HG02798 (cell line): ENCODE results near the gene ANKMY1.
"Not testable (repeated sequence)": the region's sequence is repeated elsewhere in the genome, so short reads cannot be mapped to it uniquely, and the experiment has no call there.

Experiments
- ATAC-seq: cut with Tn5 transposase; IDR thresholded peaks from one replicate; pipeline ENCODE4 v1.9.1; 2021; ENCODE audit warnings: mild to moderate bottlenecking; ENCODE audit not compliant: unreplicated experiment, poor library complexity

The ANKMY1 gene

DNA sequence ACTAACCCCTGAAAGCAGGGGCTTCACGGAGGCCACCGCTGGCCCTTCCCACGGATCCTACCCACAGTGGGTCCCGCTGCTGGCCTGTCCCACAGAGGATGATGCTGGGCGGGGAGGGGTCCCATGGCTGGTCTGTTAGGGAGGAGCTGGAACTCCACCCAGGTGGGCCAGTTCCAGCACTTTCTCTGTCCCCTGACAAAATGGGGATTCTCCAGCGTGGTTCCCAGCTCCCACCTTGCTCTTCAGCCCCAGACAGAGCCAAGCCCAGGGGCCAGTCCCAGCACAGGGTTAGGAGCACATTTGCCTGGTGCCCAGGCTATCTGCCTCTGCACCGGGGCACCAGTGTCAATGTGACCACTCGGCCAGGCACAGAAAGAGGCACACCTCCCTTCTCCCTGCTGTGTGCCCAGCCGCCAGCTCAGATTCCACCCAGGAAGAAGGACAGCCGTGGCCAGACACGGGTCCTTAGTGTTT, 50.0 kb downstream of the ANKMY1 start:
- no peak for ATAC-seq

DNA sequence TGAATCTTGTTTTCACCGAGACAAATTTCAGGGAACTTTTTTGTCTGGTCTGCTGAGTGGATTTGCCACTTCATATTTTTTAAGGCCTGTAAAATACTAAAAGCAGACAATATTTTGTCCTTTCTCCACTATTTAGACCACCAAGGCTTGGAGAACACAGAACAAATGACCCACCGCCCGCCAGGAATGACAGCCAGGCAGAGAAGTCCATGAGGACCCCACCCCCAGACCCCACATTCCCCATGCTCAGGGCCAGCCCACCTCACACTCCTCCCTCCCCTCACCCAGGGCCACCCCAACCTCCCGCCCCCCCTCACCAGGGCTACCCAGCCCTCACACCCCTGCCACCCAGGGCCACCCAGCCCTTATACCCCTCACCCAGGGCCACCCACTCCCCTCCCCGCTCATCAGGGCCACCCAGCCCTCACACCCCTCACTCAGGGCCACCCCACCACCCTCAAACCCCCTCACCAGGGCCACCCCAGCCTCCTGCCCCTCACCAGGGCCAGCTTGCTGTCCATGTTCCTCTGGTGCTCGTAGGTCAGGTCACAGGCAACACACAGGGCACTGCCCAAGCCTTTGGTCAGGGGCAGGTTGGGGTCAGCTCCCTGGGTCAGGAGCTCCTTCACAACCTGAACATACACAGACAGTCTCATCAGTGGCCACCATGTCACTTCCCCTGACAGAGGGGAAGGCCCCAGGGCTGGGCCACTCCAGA, 50.6 kb downstream of the ANKMY1 start:
- no peak for ATAC-seq

DNA sequence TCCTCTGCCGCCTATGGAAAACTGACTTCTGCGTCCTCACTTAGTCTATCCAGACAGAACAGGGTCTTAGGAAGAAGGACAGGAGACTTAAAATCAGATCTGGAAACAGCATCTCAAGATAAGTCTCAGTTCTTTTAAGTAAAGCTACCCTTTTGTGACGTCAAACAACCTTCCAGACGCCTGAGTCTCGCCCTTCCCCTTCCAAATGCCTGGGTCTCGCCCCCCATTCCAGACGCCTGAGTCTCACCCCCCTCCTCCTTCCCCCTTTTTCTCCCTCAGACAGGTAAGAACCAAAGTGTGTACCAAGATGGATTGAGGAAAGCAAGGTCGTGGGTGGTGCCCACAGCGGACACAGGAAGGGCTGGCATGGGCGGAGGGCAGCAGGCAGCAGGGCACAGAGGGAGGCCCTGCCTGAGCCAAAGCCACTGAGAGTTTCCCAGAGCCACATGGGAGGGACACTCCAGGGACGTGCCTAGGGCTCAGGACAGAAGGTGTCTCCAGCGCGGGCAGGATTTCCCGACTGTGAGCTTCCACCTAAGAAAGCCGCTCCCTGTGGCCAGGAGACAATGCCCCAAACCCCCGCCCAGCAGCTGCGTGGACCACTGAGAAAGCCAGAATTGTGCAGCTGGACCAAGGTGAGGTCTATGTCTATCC, 51.3 kb downstream of the ANKMY1 start:
- no peak for ATAC-seq

DNA sequence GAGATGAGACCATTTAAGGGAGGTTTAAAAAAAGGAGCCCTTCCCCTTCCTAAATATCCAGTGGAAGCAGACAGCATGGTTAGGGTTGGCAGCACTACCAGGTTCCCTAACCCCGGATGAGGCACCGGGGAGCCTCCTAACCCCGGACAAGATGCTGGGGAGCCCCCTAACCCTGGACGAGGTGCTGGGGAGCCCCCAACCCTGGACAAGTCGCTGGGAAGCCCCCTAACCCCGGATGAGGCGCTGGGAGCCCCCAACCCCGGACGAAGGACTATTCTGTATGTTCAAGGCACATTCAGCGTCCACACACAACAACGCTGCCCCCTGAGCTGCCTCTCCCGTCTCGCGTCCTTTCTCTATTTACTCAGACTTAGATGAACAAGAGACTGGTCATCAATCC, 51.9 kb downstream of the ANKMY1 start:
- ATAC-seq: no peak

DNA sequence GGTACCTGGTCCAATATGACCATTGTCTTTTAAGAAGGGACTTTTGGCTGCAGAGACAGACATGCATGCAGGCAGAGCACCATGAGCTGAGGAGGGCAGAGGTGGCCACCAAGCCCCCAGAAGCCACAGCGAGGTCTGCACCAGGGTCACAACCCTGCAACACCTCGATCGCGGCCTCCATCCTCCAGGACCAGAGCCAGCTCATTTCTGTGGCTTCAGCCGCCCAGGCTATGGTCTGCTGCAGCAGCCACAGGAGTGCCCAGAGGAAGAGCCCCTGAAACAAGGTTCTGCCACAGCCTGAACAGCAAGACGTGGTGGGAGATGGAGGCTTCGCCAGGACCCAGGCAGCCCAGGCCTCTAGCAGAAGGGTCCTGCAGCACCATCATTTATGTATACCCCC, 53.9 kb downstream of the ANKMY1 start:
- ATAC-seq: no peak

DNA sequence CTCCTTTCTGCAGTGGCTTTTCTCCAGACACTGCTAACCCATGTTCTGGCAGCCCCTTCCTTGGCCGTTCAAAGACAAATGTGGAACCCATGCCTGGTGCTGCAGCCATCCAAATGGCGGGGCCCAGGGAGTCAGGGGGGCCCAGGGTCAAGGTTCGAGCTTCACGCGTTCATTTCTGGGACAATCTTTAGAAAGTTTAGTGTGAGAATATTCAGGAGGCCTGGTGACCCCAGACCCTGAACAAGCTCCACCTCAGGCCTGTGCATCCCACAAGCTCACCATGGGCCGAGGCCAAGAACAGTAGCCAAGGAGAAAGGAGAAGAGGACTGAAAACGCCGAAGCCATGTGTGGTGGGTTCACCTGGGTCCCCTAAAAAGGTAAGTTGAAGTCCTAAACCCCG, 54.4 kb downstream of the ANKMY1 start:
- ATAC-seq: no peak

DNA sequence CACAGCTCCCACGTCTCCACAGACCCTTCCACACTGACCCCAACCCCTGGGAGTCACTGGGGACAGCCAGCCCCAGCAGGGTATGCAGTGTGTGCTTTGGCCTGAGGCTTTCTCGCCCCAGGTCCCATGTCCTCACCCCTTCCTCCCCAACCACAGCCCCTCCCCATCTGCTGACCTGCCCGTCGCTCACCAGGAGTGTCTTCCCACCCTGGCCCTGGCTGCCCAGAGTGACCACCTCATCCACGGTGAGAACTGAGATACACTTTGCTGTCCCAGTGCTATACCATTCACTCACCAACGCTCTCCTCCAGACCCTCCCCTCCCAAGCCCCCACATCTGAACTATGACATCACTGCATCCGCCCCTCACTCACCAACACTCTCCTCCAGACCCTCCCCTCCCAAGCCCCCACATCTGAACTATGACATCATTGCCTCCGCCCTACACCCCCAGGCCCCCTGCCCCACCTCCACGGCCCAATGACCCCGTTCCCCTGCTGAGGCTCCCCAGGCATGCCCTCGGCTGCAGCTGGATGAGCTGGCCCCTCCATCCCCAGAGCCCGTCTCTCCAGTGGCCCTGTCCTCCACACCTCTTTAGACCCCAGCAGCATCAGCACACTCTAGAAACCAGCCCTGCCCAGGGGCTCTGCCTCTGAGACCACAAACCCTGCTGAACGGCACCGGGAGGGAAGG, 55.2 kb downstream of the ANKMY1 start:
- ATAC-seq: no peak

DNA sequence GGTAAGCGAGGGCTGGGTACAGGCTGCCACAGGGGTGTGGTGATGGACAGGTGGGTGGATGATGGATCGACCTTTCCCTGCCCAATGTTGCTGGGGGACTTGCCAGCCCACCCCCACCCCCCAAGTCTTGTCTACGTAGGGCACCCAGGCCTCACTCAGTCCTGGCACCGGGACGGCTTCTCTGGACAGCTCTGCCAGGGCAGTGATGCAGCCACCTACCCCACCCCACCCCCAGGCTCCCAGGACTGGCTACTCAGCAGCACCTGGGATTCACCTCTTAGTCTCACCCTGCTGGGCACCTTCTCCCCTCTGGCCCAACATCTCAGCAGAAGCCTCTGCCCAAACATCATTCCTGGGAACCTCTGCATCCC, 55.7 kb downstream of the ANKMY1 start:
- no peak for ATAC-seq

DNA sequence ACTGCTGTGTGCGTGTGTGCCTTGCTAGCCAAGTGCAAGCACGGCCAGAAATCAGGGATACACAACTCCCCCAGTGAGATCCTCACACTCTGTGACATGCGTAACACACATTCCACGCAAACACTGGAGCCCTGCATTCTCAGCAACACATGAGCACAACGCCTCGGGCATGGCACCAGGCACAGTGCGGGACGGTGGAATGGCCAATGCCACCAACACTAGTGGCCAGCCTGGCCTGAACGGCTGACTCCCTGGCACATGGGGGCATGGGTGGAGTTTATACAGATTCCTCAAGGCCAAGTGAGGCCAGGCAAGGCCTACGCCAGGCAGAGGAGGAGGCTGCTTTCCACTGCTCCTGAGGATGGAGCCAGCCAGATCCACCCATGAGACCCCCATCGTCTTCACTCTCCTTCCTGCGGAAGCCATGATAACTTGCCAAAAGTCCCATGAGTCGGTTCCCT, 56.2 kb downstream of the ANKMY1 start:
- no peak for ATAC-seq

DNA sequence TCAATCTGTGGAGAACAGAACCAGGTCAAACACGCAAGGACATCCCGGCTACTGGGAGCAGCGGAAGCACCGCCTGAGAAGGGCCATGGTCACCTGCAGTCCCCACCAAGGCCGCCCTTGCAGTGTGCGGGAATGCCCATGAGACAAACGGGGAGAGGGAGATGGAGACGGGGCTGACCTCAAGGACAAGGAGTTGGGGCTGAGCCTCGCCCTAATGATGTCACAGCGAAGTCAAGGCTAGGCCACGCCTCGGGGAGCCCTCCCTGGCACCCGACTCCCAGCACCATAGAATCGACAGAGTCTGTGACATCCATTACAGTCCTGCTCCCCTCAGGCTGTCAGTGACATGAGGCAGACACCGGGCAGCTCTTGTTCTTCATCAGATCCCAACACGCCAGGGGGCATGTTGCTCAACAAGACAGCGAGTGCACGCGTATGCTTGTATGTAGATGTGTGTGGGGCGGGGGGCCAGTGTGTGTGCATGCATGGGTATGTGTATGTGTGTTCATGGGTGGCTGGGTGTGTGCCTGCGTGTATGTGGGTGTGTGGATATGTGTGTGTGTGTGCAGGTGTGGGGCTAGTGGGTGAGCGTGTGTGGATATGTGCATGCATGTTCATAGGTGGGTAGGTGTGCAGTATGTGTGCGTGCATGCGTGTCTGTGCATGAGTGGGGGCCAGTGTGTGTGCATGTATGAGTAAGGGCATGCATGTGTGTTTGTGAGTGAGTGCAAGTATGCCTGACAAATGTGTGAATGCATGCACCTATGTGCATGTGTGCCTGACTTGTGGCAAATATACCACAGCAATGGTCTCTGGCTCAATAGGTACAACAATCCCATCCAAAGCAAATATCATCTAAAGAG, 57.0 kb downstream of the ANKMY1 start:
- no peak for ATAC-seq

DNA sequence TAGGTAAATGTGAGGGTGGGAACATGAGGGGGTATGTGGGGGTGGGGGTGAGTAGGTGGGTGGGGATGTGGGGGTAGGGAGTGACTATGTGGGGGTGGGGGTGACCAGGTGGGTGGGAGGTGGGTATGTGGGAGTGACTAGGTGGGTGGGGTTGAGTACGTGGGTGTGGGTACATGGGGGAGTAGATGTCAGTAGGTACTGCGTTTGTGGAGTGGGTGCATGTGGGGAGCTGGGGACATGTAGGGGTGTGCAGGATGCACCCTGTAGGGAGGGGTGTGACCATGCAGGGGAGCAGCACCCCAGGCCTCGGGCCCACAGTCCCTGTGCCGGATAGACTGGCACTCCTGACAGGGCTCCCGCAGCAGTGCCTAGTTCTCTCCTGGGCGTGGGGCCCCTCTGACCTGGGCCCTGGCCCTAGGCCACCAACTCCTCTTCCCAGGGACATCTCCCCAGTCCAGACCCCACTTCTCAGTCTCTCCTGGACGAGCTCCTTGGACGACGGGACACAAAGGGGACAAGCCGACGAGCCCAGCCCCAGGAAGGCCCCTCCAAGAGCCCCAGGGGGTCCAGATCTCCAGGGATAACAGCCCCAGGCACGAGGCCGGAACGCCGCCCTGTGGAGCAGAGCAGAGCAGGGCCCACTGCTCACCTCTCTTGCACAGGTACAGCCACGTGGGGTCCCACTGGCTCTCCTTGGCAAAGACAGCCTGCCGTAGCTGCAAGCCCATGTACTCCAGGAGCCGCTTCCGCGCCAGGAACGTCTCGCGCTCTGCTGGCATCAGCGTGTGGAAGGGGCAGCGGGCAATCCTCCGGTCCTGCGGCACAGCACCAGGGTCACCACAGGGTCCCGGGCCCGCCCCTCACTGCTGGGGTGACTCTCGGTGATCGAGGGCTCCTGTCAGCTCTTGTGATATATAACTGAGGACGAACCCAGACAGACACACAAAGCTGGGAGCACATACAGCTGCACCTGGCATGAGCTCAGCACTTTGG, 58.2 kb downstream of the ANKMY1 start:
- no peak for ATAC-seq

DNA sequence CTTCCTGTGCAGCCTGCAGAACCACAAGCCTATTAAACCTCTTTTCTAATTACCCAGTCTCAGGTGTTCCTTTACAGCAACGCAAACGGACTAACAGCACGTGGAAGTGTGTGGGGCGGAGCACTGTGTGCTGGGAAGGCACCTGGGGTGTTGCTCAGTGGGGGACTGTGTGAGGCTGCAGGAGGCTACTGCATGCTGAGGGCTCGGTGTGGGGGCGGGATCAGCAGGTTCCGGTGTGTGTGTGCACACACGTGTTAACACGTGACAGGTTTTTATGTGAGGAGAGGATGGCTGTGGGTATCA, 58.9 kb downstream of the ANKMY1 start:
- no peak for ATAC-seq

DNA sequence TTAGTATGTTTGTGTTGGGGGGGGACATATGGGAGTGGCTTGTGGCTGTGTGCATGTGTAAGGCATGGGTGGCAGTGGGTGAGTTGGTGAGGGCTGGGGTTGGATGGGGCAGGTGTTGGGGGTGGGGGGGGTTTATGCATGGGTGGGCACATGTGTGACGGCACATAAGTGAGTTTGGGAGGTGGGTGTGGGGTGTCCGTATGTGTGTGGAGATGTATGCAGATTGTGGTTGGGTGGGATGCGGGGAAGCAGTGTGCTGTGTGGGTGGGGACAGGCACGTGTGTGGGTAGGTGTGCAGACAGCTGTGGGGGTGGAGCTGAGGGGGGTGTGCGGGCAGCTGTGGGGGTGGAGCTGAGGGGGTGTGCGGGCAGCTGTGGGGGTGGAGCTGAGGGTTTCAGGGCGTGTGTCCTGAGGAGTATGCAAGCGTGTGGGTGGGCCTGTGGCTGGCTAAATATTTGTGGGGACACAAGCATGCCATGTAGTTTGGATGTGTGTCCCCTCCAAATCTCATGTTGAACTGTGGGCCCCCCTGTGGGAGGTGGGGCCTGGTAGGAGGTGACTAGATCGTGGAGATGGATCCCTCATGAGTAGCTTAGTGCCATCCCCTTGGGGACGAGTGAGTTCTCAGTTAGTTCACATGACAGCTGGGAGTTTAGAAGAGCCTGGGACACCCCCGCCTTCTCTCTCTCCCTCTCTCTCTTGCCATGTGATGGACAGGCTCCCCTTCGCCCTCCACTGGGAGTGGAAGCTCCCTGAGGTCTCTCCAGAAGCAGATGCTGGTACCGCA, 59.4 kb downstream of the ANKMY1 start:
- ATAC-seq: no peak

DNA sequence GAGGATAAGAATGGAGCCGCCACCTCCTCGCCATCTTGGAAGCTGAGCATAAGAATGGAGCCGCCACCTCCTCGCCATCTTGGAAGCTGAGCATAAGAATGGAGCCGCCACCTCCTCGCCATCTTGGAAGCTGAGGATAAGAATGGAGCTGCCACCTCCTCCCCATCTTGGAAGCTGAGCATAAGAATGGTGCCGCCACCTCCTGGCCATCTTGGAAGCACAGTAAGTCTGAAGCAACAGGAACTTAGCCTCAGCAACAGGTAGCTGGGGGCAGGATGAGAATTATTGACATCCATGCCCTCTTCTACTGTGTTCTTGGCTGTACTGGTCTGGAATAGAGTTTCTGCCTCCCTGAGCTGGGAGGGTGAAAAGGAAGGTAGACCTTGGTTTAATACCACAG, 60.7 kb downstream of the ANKMY1 start:
- not testable (repeated sequence) for ATAC-seq

DNA sequence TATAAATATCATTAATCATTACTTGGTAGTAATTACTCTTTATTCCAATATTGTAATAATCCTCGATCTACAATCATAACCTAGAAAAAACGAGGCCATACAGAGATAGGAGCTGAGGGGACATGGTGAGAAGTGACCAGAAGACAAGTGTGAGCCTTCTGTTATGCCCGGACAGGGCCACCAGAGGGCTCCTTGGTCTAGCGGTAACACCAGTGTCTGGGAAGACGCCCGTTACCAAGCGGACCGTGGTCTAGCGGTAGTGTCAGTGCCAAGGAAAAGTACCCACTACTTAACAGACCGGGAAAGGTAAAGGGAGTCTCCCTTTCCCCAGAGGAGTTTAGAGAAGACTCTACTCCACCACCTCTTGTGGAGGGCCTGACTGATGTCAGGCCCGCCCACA, 62.8 kb downstream of the ANKMY1 start:
- not testable (repeated sequence) for ATAC-seq

DNA sequence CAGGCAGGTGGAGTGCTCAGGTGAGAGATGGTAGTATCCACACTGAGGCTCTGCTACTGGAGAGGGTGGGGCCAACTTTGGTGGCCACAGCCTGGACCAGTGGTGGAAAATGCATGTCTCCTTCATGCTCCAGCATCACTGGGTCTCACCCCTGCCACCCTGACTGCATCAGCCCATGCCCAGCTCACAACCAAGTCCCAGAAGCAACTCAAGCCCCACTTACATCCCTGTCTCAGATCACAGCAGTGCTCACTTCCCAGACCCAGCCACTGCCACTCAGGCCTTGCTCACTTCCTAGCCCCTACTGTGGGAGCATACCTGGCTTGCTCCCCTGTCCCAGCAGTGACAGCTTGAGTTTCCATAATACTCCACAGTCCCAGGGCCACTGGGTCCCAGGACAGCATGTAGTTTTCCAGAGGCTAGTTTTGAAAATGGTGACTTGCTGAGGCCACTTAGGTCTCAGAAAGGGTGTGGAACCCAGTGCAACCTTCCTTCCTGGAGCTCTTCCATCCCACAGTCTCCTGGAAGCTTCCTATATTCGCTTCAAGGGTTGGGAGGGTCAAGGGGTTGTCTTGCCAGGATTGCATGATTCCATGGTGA, 63.5 kb downstream of the ANKMY1 start:
- no peak for ATAC-seq

DNA sequence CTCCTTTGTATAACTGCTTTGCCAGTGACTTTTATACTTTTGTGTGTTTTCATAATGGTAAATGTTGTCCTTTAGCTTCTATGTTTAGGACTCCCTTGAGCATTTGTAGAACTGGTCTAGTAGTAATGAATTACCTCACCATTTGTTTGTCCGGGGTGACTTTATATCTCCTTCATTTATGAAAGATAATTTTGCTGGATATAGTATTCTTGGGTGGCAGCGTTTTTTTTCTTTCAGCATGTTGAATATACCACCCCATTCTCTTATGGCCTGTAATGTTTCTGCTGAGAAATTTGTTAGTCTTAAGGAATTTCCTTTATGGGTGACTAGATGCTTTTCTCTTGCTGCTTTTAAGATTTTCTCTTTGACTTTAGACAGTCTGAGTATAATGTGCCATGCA, 66.3 kb downstream of the ANKMY1 start:
- no peak for ATAC-seq

DNA sequence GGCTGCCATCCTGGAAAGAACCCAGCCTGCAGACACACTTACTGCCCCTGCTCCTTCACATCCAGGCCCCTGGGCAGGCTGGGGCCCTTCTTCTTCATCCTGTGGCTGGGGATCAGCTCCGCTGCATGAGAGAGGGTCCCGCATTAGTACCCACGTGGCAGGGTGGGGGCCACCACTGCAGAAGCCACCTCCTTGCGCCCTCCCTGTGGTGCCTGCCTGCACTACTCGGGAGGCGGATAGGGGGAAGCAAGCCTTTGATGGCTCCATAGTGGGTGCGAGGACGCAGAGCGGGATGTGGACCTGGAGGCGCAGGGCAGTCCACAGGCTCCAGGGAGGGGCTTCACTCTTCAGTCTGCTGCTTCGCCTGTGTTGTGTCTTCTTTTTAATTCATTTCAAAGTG, 75.6 kb downstream of the ANKMY1 start:
- no peak for ATAC-seq
